Neuronal stem cell (in vitro differentiated cells): ENCODE measurements around the gene TAOK3.

Experiments used
- DNase-seq: peaks from one replicate; pipeline ENCODE4 v3.0.0-alpha.2; 2013; ENCODE audit warnings: low spot score
- H2AFZ ChIP-seq: one replicate; pipeline ENCODE4 v1.6.1; 2013; ENCODE audit warnings: mild to moderate bottlenecking, low read length, inconsistent platforms
- H2AK5ac ChIP-seq: 2 replicates; pipeline ENCODE4 v1.6.1; 2013; ENCODE audit warnings: low read depth, mild to moderate bottlenecking, inconsistent platforms, low read length, moderate library complexity, mixed read lengths
- H2BK120ac ChIP-seq: 2 replicates; pipeline ENCODE4 v1.6.1; 2013; ENCODE audit warnings: low read depth, mild to moderate bottlenecking, inconsistent platforms, low read length, moderate library complexity, mixed read lengths
- H2BK12ac ChIP-seq: one replicate; pipeline ENCODE4 v1.6.1; 2013; ENCODE audit warnings: low read length, inconsistent platforms
- H2BK15ac ChIP-seq: 2 replicates; pipeline ENCODE4 v1.6.1; 2013; ENCODE audit warnings: mild to moderate bottlenecking, low read length, inconsistent platforms, mixed read lengths
- H2BK5ac ChIP-seq: one replicate; pipeline ENCODE4 v1.6.1; 2013; ENCODE audit warnings: inconsistent platforms, mild to moderate bottlenecking, low read length, moderate library complexity
- H3K14ac ChIP-seq: one replicate; pipeline ENCODE4 v1.6.1; 2013; ENCODE audit warnings: low read length, inconsistent platforms
- H3K18ac ChIP-seq: 2 replicates; pipeline ENCODE4 v1.6.1; 2013; ENCODE audit warnings: low read length, inconsistent platforms
- H3K23ac ChIP-seq: 2 replicates; pipeline ENCODE4 v1.6.1; 2013; ENCODE audit warnings: low read depth, mild to moderate bottlenecking, mixed read lengths, low read length, inconsistent platforms; ENCODE audit not compliant: poor library complexity
- H3K27ac ChIP-seq: replicated peaks from 3 replicates; pipeline ENCODE4 v1.5.1; 2013; ENCODE audit warnings: low read length, inconsistent platforms
- H3K27me3 ChIP-seq, 3 experiments: 2 replicates each; pipeline ENCODE4 v1.6.1; 2013; ENCODE audit warnings: low read length in 3 of 3, mild to moderate bottlenecking in 2 of 3, inconsistent platforms in 1 of 3, low read depth in 1 of 3, mixed read lengths in 1 of 3, moderate library complexity in 1 of 3; ENCODE audit not compliant: control insufficient read depth in 3 of 3, insufficient read depth in 3 of 3
- H3K36me3 ChIP-seq, 2 donors: replicated peaks in 1 of 2; 2 replicates each; pipeline ENCODE4 v1.6.1; 2013; ENCODE audit warnings: low read length in 2 of 2; ENCODE audit not compliant: control insufficient read depth in 2 of 2, insufficient read depth in 2 of 2
- H3K4ac ChIP-seq: 2 replicates; pipeline ENCODE4 v1.6.1; 2013; ENCODE audit warnings: inconsistent platforms, mild to moderate bottlenecking, low read length, moderate library complexity
- H3K4me1 ChIP-seq, 2 donors: 1 replicate in 1 of 2; 2 replicates in 1 of 2; pipeline ENCODE4 v1.6.1; 2013; ENCODE audit warnings: low read length in 2 of 2, low read depth in 1 of 2; ENCODE audit not compliant: control insufficient read depth in 2 of 2, insufficient read depth in 1 of 2
- H3K4me2 ChIP-seq: one replicate; pipeline ENCODE4 v1.6.1; 2013; ENCODE audit warnings: mild to moderate bottlenecking, low read length, inconsistent platforms; ENCODE audit not compliant: insufficient read depth, poor library complexity, severe bottlenecking
- H3K4me3 ChIP-seq, 2 donors: 2 replicates each; pipeline ENCODE4 v1.5.1; 2013; ENCODE audit warnings: low read length in 2 of 2, mild to moderate bottlenecking in 2 of 2, inconsistent platforms in 1 of 2, moderate library complexity in 1 of 2
- H3K79me1 ChIP-seq: one replicate; pipeline ENCODE4 v1.6.1; 2013; ENCODE audit warnings: low read depth, mild to moderate bottlenecking, inconsistent platforms, low read length, moderate library complexity
- H3K9ac ChIP-seq: one replicate; pipeline ENCODE4 v1.6.1; 2013; ENCODE audit warnings: mild to moderate bottlenecking, low read depth, low read length, inconsistent platforms; ENCODE audit not compliant: poor library complexity
- H3K9me3 ChIP-seq, 2 donors: replicated peaks in 1 of 2; 2 replicates each; pipeline versions ENCODE3 to v1.6.1; 2013; ENCODE audit warnings: low read length in 2 of 2, mild to moderate bottlenecking in 2 of 2, inconsistent platforms in 1 of 2, low read depth in 1 of 2, mixed read lengths in 1 of 2, moderate library complexity in 1 of 2; ENCODE audit not compliant: control insufficient read depth in 2 of 2, insufficient read depth in 1 of 2
- H4K8ac ChIP-seq: one replicate; pipeline ENCODE4 v1.6.1; 2013; ENCODE audit warnings: low read depth, mild to moderate bottlenecking, inconsistent platforms, low read length, moderate library complexity
- H4K91ac ChIP-seq: one replicate; pipeline ENCODE4 v1.6.1; 2013; ENCODE audit warnings: low read length, low read depth, mild to moderate bottlenecking, inconsistent platforms; ENCODE audit not compliant: poor library complexity
- WGBS, 2 donors: extraction: QIAGEN DNeasy Blood & Tissue Kit; methylation state at CpG; one replicate each; pipeline ENCODE4 v1.1.7; 2013; ENCODE audit warnings: missing lambda C conversion rate in 2 of 2, mixed read lengths in 1 of 2; ENCODE audit not compliant: insufficient read length in 2 of 2, insufficient replicate concordance in 1 of 2; ENCODE audit errors: extremely low coverage in 2 of 2; 5-methylcytosine and 5-hydroxymethylcytosine counted together

TAOK3 gene

DNA sequence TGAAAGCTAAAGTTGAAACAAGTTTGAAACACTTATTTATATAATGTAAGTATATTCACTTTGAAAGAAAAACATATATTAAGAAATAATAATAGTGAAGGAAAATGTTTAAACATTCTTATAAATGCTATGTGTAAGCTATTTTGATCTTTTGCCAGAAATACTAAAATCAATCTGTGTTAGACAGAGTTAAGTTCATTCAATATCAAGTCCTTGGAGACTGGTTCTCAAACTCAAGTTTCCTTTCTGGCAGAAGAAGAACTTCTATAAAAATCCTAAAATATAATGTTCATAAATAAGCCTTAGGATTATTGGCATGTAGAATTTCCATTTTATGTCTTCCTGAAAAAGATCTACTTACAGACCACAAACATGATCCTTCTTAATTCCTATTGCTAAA, 45.3 kb downstream of the TAOK3 start:
- no peak overlapping the region for H2AFZ ChIP-seq

DNA sequence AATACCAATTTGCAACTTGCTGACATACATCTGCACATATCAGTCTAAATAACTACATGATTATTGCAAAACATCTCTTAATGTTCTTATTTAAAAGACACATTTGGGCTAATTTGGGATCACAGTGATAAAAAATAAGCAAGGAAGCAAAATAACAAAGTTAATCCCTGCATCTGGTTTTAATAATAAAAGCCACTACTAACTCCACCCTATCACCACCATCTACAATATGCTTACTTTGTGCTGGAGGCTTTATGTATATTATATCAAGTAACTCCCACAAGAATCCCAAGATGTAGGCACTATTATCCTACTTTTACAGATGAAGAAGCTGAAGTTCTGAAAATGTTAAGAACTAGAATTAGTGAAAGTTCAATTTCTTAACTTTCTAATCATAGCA, 45.7 kb downstream of the TAOK3 start:
- no peaks in the 10 kb centered on the region for H3K27me3 ChIP-seq
- H3K23ac ChIP-seq = no peak overlapping the region
- no peak overlapping the region for H2AK5ac ChIP-seq
- no peak overlapping the region for H4K91ac ChIP-seq
- H2BK12ac ChIP-seq = no peak overlapping the region
- H3K4me2 ChIP-seq = no peak overlapping the region
- no peaks in the 10 kb centered on the region for H3K79me1 ChIP-seq
- H3K4me1 ChIP-seq = no peaks in the 10 kb centered on the region
- H3K4me3 ChIP-seq = no peak overlapping the region
- no peak overlapping the region for H3K14ac ChIP-seq
- no peak overlapping the region for H2BK15ac ChIP-seq
- no peak overlapping the region for H4K8ac ChIP-seq
- H2BK5ac ChIP-seq = no peak overlapping the region
- no peak overlapping the region for H3K18ac ChIP-seq
- H3K27ac ChIP-seq = no peak overlapping the region
- no peak for DNase-seq
- no peak overlapping the region for H3K4ac ChIP-seq
- H2BK120ac ChIP-seq = no peak overlapping the region
- no peaks in the 10 kb centered on the region for H3K36me3 ChIP-seq
- no peaks in the 10 kb centered on the region for H3K9me3 ChIP-seq
- no peak overlapping the region for H2AFZ ChIP-seq
- H3K9ac ChIP-seq = no peak overlapping the region

More for the DNA sequence above, 45.3 kb downstream of the TAOK3 start:
- Histone ChIP-seq H3K9ac (no peak overlapping the region), H2AK5ac (no peak overlapping the region), H3K23ac (no peak overlapping the region), H3K9me3 (no peaks in the 10 kb centered on the region), H4K91ac (no peak overlapping the region), H3K27me3 (no peaks in the 10 kb centered on the region), H3K4ac (no peak overlapping the region), H3K27ac (no peak overlapping the region), H3K36me3 (no peaks in the 10 kb centered on the region), H3K18ac (no peak overlapping the region), H3K79me1 (no peaks in the 10 kb centered on the region), H2BK5ac (no peak overlapping the region), H2BK15ac (no peak overlapping the region), H3K4me1 (no peaks in the 10 kb centered on the region), H3K4me2 (no peak overlapping the region), H3K4me3 (no peak overlapping the region), H4K8ac (no peak overlapping the region), H2BK12ac (no peak overlapping the region), H3K14ac (no peak overlapping the region), H2BK120ac (no peak overlapping the region)
- no peak for DNase-seq

DNA sequence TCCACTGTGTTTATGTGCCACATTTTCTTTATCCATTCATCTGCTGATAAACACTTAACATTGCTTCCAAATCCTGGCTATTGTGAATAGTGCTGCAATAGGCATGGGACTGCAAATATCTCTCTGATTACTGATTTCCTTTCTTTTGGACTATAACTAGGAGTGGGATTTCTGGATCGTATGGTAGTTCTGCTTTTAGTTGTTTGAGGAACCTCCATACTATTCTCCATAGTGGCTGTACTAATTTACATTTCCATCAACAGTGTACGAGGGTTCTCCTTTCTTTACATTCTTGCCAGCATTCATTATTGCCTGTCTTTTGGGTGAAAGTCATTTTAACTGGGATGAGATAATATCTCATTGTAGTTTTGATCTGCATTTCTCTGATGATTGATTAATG, 47.6 kb downstream of the TAOK3 start:
- no peak overlapping the region for H3K9ac ChIP-seq
- H3K4me2 ChIP-seq = no peak overlapping the region
- H3K79me1 ChIP-seq = no peaks in the 10 kb centered on the region
- H3K4ac ChIP-seq = no peak overlapping the region
- no peaks in the 10 kb centered on the region for H3K4me1 ChIP-seq
- H3K27me3 ChIP-seq = no peaks in the 10 kb centered on the region
- H2BK5ac ChIP-seq = no peak overlapping the region
- no peak overlapping the region for H2BK120ac ChIP-seq
- H3K14ac ChIP-seq = no peak overlapping the region
- H4K8ac ChIP-seq = no peak overlapping the region
- no peak overlapping the region for H2BK15ac ChIP-seq
- no peak overlapping the region for H2BK12ac ChIP-seq
- H3K9me3 ChIP-seq = no peaks in the 10 kb centered on the region
- H2AK5ac ChIP-seq = no peak overlapping the region
- H3K36me3 ChIP-seq = no peaks in the 10 kb centered on the region
- no peak overlapping the region for H4K91ac ChIP-seq
- no peak overlapping the region for H3K4me3 ChIP-seq
- no peak overlapping the region for H2AFZ ChIP-seq
- WGBS, 2 donors = no CpG with 5 or more reads among the region's 2 CpGs
- H3K18ac ChIP-seq = no peak overlapping the region
- DNase-seq = no peak
- no peak overlapping the region for H3K23ac ChIP-seq
- H3K27ac ChIP-seq = no peak overlapping the region

DNA sequence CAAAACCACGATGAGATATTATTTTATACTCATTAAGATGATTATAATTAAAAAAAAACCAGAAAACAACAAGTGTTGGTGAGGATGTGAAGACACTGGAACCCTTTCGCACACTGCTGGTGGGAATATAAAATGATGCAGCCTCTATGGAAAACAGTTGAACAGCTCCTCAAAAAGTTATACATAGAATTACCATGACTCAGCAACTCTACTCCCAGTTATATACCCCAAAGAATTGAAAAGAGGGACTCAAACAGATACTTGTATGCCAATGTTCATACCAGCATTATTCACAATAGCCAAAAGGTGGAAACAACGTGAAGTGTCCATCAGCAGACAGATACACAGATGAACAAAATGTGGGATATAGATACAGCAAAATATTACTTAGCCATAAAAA, 53.1 kb downstream of the TAOK3 start:
- H3K27me3 ChIP-seq = no peaks in the 10 kb centered on the region
- no peak overlapping the region for H4K91ac ChIP-seq
- DNase-seq = no peak
- H3K4me2 ChIP-seq = no peak overlapping the region
- no peak overlapping the region for H3K9ac ChIP-seq
- WGBS, 2 donors = no CpG with 5 or more reads among the region's 3 CpGs
- H2BK12ac ChIP-seq = no peak overlapping the region
- no peaks in the 10 kb centered on the region for H3K4me1 ChIP-seq
- no peak overlapping the region for H2BK15ac ChIP-seq
- H3K4me3 ChIP-seq = no peak overlapping the region
- H3K23ac ChIP-seq = no peak overlapping the region
- no peaks in the 10 kb centered on the region for H3K36me3 ChIP-seq
- no peak overlapping the region for H3K27ac ChIP-seq
- no peak overlapping the region for H2BK120ac ChIP-seq
- H4K8ac ChIP-seq = no peak overlapping the region
- no peak overlapping the region for H3K4ac ChIP-seq
- H2AK5ac ChIP-seq = no peak overlapping the region
- H2BK5ac ChIP-seq = no peak overlapping the region
- H3K14ac ChIP-seq = no peak overlapping the region
- H3K9me3 ChIP-seq = no peaks in the 10 kb centered on the region
- no peak overlapping the region for H3K18ac ChIP-seq
- H2AFZ ChIP-seq = no peak overlapping the region
- H3K79me1 ChIP-seq = no peaks in the 10 kb centered on the region
